Bone marrow (tissue), 2 donors: ENCODE measurements around the gene TAF4.
"Not testable (repeated sequence)": the region's sequence is repeated elsewhere in the genome, so short reads cannot be mapped to it uniquely, and the experiment has no call there.

ENCODE experiments used
- DNase-seq, 2 donors: peaks; one replicate each; lab custom pipeline; 2025; lab: John Stamatoyannopoulos, UW

The TAF4 gene

DNA sequence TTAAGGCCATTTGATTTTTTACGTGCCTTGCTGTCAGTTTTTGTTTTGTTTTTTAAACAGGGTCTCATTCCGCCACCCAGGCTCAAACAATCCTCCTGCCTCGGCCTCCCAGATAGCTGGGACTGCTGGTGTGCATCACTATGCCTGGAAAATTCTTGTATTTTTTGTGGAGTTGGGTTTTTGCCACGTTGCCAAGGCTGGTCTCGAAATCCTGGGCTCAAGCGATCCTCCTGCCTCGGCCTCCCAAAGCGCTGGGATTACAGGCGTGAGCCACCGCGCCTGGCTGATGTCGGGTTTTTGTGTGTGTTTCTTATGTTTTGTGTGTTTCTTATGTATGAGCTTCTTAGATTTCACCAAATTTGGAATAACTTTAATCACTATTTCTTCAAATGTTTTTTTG is 104.8 kb downstream of the TAF4 start:
- no peak for DNase-seq

DNA sequence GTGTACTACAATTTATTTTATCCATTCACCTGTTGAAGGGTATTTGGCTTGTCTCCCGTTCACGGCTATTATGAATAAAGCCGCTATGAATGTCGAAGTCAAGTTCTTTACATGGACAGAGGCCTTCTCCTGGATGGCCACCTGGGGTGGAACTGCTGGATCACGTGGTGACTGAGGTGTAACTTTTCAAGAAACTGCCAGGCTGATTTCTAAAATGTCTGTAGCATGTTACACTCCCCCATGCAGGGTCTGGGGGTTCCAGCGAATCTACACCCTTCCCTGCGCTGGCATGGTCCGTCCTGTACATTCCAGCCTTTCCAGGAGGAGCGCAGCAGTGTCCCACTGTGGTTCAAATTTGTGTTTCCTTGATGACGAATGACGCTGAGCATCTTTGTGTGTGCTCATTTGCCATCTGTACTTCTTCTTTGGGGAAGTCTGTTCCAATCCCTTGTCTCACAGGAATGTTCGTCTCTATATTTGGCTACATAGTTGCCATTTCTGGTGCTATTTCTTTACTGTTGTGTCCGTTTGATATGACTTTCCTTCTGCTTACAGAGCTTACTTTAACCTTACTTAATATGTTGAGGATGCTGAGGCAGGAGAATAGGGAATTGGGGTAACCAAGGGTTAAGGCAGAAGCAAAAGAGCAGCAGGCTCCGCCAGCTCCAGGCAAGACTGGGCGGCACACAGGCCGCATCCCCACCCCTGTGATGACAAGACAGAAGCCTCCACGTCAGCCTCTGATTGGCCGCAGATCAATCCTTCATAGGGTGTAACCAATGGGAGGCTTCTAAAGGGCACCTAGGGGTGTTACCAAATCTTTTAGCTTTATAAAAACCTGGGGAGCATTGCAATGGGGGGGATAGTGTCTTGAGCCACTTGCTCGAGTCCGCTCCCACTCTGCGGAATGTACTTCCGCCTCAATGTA is 106.6 kb downstream of the TAF4 start:
- no peak for DNase-seq

DNA sequence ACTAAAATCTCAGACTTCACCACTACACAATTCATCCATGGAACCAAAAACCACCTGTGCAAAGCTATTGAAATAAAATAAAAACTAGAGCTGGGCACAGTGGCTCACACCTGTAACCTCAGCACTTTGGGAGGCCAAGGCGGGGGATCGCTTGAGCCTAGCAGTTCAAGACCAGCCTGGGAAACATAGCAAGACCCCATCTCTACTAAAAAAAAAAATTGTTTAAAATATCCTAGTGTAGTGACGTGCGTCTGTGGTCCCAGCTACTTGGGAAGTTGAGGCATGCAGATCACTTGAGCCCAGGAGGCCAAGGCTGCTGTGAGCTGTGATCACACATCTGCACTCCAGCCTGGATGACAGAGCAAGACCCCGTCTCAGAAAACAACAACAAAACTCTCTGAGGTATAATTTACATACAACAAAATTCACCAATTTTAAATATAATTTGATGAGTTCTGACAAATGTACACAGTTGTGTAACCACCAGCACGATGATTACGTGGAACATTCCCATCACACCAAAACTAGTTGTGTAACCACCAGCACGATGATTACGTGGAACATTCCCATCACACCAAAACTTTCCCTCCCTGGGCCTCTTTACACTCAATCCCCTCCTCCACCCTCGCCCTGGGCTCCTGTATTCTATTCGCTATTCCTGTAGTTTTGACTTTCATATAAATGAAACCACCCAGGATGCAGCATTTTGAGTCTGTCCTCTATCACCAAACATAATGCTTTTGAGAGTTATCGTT is 107.5 kb downstream of the TAF4 start:
- no peak for DNase-seq

DNA sequence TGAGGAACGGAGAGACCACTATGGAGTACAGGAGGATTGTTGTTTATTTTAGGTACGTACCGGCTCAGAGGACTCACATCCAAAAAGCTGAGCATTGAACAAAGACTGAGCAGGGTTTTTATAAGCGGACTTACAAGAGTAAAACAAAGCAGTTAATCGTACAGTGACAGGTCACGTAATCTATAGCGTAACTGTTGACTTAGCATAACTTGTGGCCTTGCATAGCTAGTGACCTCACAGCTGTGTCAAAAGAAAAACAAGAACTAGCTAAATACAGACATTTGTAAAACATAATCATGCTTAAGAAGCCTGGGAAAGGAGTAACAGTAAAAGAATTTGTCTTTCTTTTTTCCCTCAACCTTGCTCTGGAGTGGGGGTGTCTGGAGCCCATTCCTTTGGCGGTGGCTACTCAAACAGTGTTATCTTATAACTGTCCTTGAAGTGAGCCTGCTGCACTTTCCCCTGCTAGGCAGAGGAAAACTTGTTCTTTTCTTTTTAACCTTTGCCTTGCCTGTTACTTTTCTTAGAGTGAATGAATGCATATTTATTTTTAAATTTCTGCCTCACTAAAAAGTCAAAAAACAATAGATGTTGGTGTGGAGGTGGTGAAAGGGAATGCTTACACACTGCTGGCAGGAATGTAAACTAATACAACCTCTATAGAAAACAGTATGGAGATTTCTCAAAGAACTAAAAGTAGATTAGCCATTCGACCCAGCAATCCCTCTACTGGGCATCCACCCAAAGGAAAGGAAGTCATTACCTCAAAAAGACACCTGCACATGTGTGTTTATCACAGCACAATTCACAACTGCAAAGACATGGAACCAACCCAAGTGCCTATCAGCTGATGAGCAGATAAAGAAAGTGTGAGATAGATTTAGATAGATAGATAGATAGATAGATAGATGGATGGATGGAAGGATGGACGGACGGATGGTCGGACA is 109.0 kb downstream of the TAF4 start:
- no peak for DNase-seq

DNA sequence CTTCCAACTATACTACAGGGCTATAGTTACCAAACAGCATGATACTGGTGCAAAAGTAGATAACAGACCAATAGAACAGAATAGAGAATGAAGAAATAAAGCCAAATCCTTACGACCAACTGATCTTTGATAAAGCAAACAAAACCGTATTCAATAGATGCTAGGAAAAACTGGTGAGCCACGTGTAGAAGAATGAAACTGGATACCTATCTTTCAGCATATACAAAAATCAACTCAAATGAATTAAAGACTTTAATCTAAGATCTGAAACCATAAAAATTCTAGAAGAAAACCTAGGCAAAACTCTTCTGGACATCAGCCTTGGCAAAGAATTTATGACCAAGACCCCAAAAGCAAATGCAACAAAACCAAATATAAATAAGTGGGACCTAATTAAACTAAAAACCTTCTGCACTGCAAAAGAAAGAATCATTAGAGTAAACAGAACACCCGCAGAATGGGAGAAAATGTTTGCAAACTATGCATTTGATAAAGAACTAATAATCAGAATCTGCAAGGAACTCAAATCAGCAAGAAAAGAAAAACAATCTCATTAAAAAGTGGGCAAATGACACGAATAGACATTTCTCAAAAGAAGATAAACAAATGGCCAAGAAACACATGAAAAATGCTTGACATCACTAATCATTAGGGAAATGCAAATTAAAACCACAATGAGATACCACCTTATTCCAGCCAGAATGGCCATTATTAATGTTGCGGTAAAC is 109.8 kb downstream of the TAF4 start:
- DNase-seq, result no peak

DNA sequence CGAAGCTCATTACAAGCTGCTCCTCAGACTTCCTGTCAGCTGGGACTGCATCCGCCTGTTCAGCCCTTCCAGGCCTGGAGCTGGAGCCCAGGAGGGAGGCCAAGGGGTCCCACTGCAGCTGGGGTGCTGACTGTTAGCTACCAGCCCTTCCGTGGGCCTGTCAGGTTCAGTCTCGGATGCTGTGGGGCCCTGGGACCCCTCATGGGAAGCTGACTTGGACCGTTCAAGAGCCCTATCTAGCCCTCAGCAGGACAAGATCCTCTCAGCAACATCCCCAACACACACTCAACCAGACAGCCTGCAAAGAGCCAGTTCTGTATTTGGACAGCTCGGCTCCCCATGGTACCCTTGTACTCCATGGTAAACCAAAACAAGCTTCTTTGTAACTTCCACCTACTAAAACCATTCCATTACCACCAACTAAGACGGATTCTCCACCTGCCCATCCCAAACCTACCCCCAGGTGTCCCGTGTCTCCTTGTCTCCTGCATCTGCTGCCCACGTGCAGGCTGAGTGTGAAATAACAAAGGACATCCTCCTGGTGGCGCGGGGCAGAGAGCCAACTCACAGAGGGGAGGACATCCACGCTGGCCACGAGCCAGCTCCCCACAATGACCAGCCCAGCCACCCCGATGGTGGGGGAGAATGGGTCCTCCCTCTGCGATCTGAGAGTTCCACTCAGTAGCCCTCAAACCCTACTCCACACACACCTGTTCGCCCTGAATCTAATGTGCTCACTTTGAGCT is 111.2 kb downstream of the TAF4 start:
- DNase-seq, result no peak

DNA sequence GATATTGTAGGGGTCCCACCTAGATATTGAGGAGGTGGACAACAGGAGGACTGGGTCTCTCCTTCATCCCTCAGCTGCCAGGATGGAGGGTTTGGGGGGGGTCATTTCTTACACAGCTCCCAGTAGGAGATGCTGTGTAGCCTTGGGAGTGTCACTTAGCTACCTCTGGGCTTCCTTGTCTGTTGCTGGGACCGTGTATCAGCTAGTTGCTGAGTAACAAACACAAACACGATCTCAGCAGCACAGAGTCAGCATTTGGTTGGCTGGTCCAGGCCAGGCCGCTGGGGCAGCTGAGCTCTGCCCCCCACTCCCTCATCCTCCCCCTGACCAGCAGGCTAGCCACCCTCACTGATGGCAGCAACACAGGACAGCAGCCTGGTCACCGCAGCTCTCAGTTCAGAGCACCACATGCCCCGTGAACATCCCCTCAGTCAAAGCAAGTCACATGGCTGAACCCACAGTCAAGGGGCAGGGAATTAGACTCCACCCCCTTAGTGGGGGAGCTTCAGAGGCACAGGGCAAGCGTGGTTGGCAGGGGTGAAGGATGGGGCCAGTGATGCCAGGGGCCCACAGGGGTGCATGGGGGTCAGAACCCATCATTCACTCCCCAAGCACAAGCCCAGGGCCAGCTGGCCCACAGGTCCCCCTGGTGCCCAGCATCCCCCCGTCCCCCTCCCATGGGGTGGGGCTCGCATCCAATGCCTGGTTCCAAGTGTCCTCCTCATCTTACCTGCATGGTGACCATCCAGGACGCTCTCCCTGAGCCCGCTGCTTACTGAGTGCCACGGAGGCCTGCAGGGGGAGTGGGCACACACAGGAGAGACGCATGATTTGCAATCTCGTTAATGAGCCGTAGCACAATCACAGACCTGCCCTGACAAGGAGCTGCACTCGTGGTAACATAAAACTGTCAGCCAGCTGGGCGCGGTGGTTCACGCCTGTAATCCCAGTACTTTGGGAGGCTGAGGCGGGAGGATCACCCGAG is 112.4 kb downstream of the TAF4 start:
- no peak for DNase-seq

DNA sequence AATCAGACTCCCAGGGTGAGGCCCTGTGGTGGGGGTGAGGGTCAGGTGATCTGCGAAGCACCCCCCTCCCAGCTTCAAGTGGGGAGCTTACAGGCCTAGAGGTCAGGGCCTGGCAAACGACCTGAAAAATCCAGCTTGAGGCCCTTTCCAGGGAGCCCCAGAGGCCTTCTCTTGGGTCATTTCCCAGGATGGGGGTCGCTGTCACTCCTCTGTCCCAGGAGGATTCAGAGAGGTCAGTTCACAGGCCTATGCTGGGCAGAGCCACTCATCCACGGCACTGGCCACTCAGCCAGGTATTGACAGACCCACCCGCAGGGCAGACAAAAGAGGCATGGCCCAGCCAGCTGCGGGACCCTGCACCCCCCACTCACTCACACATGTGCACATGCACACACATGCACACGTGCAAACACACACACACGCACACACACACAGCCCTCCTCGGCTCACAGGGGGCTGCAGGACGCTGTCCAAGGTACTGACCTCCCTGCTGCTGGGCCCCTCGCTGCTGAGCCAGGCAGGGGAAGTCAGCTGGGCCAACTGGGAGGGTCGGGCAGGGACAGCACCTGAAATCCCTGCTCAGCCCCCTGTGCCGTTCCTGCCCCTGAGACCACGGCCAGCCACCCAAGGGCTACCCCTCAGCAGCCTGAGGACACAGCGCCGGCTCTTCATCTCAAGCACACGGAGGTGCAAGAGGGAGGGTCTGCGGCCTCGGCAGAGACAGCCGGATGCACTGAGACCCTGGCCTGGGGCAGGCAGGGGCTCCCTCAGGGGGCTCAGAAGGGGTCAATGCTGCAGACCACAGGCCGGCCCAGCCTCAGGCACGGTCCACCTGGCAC is 113.8 kb downstream of the TAF4 start:
- no peak for DNase-seq

DNA sequence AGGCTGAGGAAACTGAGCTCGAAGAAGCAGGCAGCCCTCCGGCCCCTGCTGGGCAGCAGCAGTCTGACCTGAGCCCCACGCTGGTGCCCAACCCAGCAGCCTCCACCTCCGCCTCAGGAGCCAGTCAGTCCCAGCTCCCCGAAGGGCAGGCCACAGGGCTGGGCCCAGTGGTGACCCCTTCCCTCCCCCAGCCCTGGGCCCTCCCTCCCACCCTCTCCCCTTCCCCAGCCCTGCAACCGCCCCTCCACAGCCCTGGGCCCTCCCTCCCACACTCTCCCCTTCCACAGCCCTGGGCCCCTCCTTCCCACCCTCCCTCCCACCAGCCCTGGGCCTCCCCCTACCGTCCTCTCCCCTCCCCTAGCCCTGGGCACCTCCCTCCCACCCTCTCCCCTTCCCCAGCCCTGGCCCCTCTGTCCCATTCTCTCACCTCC is 115.0 kb downstream of the TAF4 start:
- DNase-seq, result no peak

DNA sequence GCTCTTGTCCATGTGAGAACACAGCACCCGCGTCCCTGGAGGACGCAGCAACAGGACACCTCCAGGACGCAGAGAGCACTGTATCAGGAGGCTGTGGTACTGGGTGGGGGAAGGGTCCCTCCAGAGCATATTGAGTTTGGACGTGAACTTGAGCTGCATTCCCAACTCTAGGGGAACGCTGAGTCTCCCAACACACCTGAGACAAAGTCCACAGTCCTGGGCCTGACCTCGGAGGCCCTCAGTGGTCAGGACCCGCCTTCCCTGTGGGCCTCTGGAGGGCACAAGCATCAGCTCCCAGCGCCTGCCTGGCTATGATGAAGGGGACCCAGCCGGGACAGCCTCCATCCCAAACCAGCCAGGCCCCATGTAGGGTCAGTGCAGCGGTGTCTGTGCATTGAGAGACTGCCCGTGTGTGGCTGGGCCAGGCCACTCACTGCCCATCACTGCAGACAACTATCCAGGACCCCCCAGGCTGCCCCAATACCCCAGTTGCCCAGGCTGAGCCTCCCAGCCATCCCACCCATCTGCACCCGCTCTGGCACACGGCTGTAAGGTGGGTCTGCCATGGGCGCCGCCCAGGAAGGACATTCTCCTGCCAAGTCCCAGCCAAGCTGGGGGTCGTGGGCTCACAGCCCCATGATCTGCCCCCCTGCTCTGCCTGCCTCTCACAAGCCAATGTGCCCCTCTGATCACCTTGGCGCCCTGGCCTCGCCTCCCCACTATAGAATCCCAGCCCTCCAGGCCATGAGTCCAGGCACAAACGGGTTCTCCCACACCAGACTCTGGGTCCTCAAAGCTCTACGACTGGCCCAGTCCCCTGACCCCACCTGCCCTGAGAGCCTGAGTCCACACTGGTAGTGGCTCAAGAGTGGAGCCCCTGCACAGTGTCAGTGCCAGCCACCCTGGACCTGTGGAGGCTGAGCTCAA is 115.7 kb downstream of the TAF4 start:
- no peak for DNase-seq

DNA sequence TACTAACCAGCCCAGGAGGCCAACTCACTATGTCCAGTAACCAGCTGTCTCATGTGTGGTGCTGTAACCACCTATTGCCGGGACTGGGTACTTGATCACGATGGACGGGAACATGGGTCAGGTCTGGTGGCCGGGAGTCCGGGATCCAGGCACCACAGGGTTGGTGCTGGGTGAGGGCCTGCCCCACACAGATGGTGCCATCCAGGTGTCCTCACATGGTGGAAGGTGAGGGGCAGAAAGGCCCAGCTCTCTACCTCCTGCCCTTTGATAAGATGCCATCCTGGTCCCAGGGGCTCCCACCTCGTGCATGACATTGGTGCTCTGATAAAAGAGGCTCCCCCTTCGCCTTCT is 116.3 kb downstream of the TAF4 start:
- no peak for DNase-seq

DNA sequence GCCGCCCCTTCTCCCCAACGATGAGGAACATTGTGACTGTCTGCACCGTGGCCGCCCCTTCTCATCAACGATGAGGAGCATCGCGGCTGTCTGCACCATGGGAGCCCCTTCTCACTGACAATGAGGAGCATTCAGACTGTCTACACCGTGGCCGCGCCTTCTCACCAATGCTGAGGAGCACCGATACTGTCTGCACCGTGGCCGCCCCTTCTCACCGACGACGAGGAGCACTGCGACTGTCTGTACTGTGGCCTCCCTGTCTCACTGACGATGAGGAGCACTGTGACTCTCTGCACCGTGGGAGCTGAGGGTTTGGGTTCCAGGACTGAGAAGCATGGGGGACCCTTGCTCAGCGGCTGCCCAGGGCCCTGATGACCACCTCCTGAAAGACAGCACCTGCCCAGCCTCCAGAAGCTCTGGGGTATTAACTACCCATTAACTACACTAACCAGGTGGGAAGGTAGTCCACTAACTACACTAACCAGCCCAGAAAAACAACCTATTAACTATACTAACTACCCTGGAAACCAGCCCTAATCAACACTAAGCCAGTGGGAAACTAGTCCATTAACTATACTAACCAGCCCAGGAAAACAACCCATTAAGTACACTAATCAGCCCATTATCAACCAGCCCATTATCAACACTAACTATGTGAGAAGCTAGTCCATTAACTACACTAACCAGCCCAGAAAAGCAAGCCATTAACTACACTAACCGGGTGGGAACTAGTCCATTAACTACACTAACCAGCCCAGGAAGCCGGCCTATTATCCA is 116.9 kb downstream of the TAF4 start:
- no peak for DNase-seq

DNA sequence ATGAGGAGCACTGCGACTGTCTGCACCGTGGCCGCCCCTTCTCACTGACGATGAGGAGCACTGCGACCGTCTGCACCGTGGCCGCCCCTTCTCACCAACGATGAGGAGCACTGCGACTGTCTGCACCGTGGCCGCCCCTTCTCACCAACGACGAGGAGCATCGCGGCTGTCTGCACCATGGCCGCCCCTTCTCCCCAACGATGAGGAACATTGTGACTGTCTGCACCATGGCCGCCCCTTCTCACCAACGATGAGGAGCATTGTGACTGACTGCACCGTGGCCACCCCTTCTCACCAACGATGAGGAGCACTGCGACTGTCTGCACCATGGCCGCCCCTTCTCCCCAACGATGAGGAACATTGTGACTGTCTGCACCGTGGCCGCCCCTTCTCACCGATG is 117.6 kb downstream of the TAF4 start:
- not testable (repeated sequence) for DNase-seq

DNA sequence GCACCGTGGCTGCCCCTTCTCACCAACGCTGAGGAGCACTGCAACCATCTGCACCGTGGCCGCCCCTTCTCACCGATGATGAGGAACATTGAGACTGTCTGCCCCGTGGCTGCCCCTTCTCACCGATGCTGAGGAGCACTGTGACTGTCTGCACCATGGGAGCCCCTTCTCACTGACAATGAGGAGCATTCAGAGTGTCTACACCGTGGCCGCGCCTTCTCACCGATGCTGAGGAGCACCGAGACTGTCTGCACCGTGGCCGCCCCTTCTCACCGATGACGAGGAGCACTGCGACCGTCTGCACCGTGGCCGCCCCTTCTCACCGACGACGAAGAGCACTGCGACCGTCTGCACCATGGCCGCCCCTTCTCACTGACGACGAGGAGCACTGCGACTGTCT is 120.2 kb downstream of the TAF4 start:
- DNase-seq, result not testable (repeated sequence)

DNA sequence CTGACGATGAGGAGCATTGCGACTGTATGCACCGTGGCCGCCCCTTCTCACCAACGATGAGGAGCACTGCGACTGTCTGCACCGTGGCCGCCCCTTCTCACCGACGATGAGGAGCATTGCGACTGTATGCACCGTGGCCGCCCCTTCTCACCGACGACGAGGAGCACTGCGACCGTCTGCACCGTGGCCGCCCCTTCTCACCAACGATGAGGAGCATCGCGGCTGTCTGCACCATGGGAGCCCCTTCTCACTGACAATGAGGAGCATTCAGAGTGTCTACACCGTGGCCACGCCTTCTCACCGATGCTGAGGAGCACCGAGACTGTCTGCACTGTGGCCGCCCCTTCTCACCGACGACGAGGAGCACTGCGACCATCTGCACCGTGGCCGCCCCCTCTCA is 120.7 kb downstream of the TAF4 start:
- DNase-seq, result not testable (repeated sequence)

DNA sequence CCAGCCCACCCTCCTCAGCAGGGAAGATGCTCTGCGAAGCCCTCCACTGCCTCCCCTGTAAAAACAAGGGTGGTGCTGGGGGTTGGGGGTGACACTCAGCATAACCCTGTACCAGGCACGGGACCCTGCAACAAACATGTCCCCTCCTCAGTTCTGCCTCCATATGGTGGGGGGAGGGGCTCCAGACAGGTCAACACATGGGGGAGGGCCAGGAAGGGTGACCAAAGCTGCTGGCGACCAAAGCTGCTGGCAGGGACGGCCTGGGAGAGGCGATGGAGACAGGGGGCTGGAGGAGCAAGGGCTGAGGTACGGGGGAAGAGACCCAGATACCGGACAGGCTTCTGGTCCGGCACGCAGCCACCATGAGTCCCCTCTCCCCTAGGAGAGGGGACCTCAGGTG is 123.2 kb downstream of the TAF4 start:
- no peak for DNase-seq
